AG04449 (cell line): ENCODE results near the gene PIP4K2A.

Experiments
- CTCF ChIA-PET: fragments of 350-600 bp; formaldehyde crosslinking; extraction: SDS; loops from one replicate; lab custom pipeline; 2021; ENCODE audit warnings: antibody characterized with exemption; lab: Yijun Ruan, JAX
- POLR2A ChIA-PET: fragments of 400-600, 350-600 bp; formaldehyde crosslinking; extraction: SDS; loops from one replicate; lab custom pipeline; 2020; ENCODE audit warnings: antibody characterized with exemption, inconsistent platforms; lab: Yijun Ruan, JAX
- DNase-seq: peaks from one replicate; pipeline ENCODE4 v3.0.0-alpha.2; 2010; ENCODE audit warnings: low read depth, low spot score
- H3K4me3 ChIP-seq: 2 replicates; pipeline ENCODE4 v1.5.1; 2011; ENCODE audit warnings: low read depth, mild to moderate bottlenecking, control low read depth, low read length
- CTCF ChIP-seq: IDR thresholded peaks from one replicate; pipeline ENCODE4 v1.5.1; 2011; ENCODE audit warnings: mild to moderate bottlenecking, moderate library complexity, low read length, control low read depth, inconsistent platforms; ENCODE audit not compliant: insufficient read depth; ENCODE audit errors: missing control alignments

Gene PIP4K2A

GRCh38 chr10:22611425-22612115, 102.8 kb downstream of the PIP4K2A start:
- H3K4me3 ChIP-seq, result no peak overlapping the region
- POLR2A ChIA-PET, result no interaction called here
- DNase-seq, result no peak
- no peak for TF ChIP-seq CTCF
- CTCF ChIA-PET, result interaction anchor here (1.5 to 1.7 kb wide), 3 partner anchors 8 to 378 kb away, joined by 3 to 6 read pairs (median 3); no protein-coding TSS in a partner anchor

- TF ChIP-seq CTCF, result no peak
- POLR2A ChIA-PET, result no interaction called here
- CTCF ChIA-PET, result interaction anchor here (1.5 to 1.7 kb wide), 3 partner anchors 9 to 379 kb away, joined by 3 to 6 read pairs (median 3); no protein-coding TSS in a partner anchor
- DNase-seq, result no peak
- no peak overlapping the region for H3K4me3 ChIP-seq
Measured at GRCh38 chr10:22610610-22611009, 103.8 kb downstream of the PIP4K2A start.

- no peak for DNase-seq
- no peak overlapping the region for H3K4me3 ChIP-seq
- CTCF ChIA-PET, result interaction anchor here (1.5 to 1.7 kb wide), 2 partner anchors 9 to 379 kb away, joined by 3 to 6 read pairs; no protein-coding TSS in a partner anchor
- no peak for TF ChIP-seq CTCF
- POLR2A ChIA-PET, result no interaction called here
Measured at GRCh38 chr10:22609719-22610465, 104.5 kb downstream of the PIP4K2A start.

GRCh38 chr10:22609251-22609650, 105.1 kb downstream of the PIP4K2A start:
- no peak overlapping the region for H3K4me3 ChIP-seq
- ChIA-PET POLR2A (no interaction called here), CTCF (no interaction called here)
- no peak for TF ChIP-seq CTCF
- DNase-seq, result no peak

- no peak overlapping the region for H3K4me3 ChIP-seq
- no peak for DNase-seq
- ChIA-PET CTCF (no interaction called here), POLR2A (no interaction called here)
- no peak for TF ChIP-seq CTCF
Measured at GRCh38 chr10:22607261-22607660, 107.1 kb downstream of the PIP4K2A start.

GRCh38 chr10:22606164-22606614, 108.2 kb downstream of the PIP4K2A start:
- ChIA-PET POLR2A (no interaction called here), CTCF (interaction anchor here (0.8 kb wide), 1 partner anchor 32 kb away, joined by 4 read pairs; no protein-coding TSS in a partner anchor)
- DNase-seq, result no peak
- TF ChIP-seq CTCF, result no peak
- no peak overlapping the region for H3K4me3 ChIP-seq
